Endothelial cell of umbilical vein (primary cell): ENCODE data around the gene TFCP2. TPM values are rescaled to one million over a fixed set of nuclear protein-coding genes. Genes with fewer than 3 reads are reported as not detected.

Source experiments
- BruUV-seq: library from RNA; stranded (reverse); fragments of 400-500 nt; replicated peaks from 2 replicates; lab custom pipeline; 2021; lab: Mats Ljungman, UMichigan
- CTCF ChIA-PET: fragments of 300-600, 350-600 bp; sonication (Branson Sonifier 250); formaldehyde crosslinking; loops from one replicate; lab custom pipeline; 2021; ENCODE audit warnings: antibody characterized with exemption, inconsistent platforms; lab: Charles Lee
- POLR2A ChIA-PET: fragments of 300-600, 350-600 bp; sonication (Branson Sonifier 250); formaldehyde crosslinking; loops from one replicate; lab custom pipeline; 2021; ENCODE audit warnings: antibody characterized with exemption, inconsistent platforms; lab: Charles Lee
- DNase-seq: peaks from one replicate; pipeline ENCODE4 v3.0.0-alpha.2; 2011; ENCODE audit warnings: low read depth, low spot score
- FAIRE-seq: peaks from 2 replicates; lab custom pipeline; 2011; peaks lifted over from hg19 to GRCh38; lab: Jason Lieb, UNC
- H2AFZ ChIP-seq: 2 replicates; pipeline ENCODE4 v1.6.0; 2012; ENCODE audit warnings: low read depth, low read length, control low read depth, inconsistent platforms
- H3K27ac ChIP-seq: 2 replicates; pipeline ENCODE4 v1.5.1; 2011; ENCODE audit warnings: low read depth, mild to moderate bottlenecking, control low read depth, low read length, moderate library complexity; ENCODE audit not compliant: insufficient read depth
- H3K27me3 ChIP-seq, 2 experiments: 2 replicates each; pipeline versions ENCODE4 v1.6.0 to v1.6.1; 2011; ENCODE audit warnings: low read length in 2 of 2, mixed read lengths in 1 of 2; ENCODE audit not compliant: control insufficient read depth in 2 of 2, insufficient read depth in 2 of 2
- H3K36me3 ChIP-seq, 2 experiments: 2 replicates in 1 of 2; 3 replicates in 1 of 2; pipeline ENCODE4 v1.5.1; 2011; ENCODE audit warnings: low read length in 2 of 2, mild to moderate bottlenecking in 1 of 2, moderate library complexity in 1 of 2; ENCODE audit not compliant: control insufficient read depth in 2 of 2, insufficient read depth in 2 of 2; ENCODE audit errors: extremely low read depth in 1 of 2
- H3K4me1 ChIP-seq: 3 replicates; pipeline ENCODE4 v1.5.1; 2011; ENCODE audit warnings: mild to moderate bottlenecking, low read length; ENCODE audit not compliant: control insufficient read depth, insufficient read depth; ENCODE audit errors: extremely low read depth
- H3K4me2 ChIP-seq: 2 replicates; pipeline ENCODE4 v1.6.1; 2011; ENCODE audit warnings: low read length, control low read depth, mixed read lengths; ENCODE audit not compliant: insufficient read depth
- H3K4me3 ChIP-seq, 3 experiments: fragments of 200-600 bp in 1 of 3; sonication (generic), shearing (Covaris generic) in 1 of 3; replicated peaks in 1 of 3; 2 replicates each; pipeline ENCODE4 v1.5.1; 2011 to 2016; ENCODE audit warnings: control low read depth in 3 of 3, low read length in 3 of 3, mild to moderate bottlenecking in 2 of 3, inconsistent platforms in 1 of 3, low read depth in 1 of 3, moderate library complexity in 1 of 3; ENCODE audit not compliant: insufficient read depth in 1 of 3
- H3K79me2 ChIP-seq: 2 replicates; pipeline ENCODE4 v1.6.0; 2012; ENCODE audit warnings: low read length, inconsistent platforms; ENCODE audit not compliant: control insufficient read depth, insufficient read depth
- H3K9ac ChIP-seq: replicated peaks from 2 replicates; pipeline ENCODE3; 2011; ENCODE audit warnings: low read length, control low read depth; ENCODE audit not compliant: insufficient read depth; ENCODE audit errors: extremely low read depth
- H3K9me1 ChIP-seq: replicated peaks from 3 replicates; pipeline ENCODE4 v1.6.0; 2011; ENCODE audit warnings: mild to moderate bottlenecking, low read length; ENCODE audit not compliant: control insufficient read depth, insufficient read depth; ENCODE audit errors: extremely low read depth
- H3K9me3 ChIP-seq: replicated peaks from 2 replicates; pipeline ENCODE4 v1.5.1; 2012; ENCODE audit warnings: low read length, inconsistent platforms; ENCODE audit not compliant: control insufficient read depth, insufficient read depth
- H4K20me1 ChIP-seq: replicated peaks from 2 replicates; pipeline ENCODE3; 2011; ENCODE audit warnings: mild to moderate bottlenecking, low read length; ENCODE audit not compliant: control insufficient read depth, insufficient read depth; ENCODE audit errors: extremely low read depth
- CTCF ChIP-seq, 2 donors: IDR thresholded peaks; 1 replicate in 1 of 2; 2 replicates in 1 of 2; pipeline ENCODE4 v1.5.1; 2011; ENCODE audit warnings: low read length in 2 of 2, mild to moderate bottlenecking in 2 of 2, moderate library complexity in 2 of 2, control low read depth in 1 of 2, inconsistent platforms in 1 of 2, low read depth in 1 of 2; ENCODE audit not compliant: insufficient read depth in 1 of 2; ENCODE audit errors: extremely low read depth in 1 of 2
- EZH2 ChIP-seq: IDR thresholded peaks from 2 replicates; pipeline ENCODE4 v1.6.1; 2012; ENCODE audit warnings: borderline replicate concordance, low read depth, mild to moderate bottlenecking, moderate library complexity, low read length, inconsistent platforms; ENCODE audit not compliant: severe bottlenecking
- FOS ChIP-seq: IDR thresholded peaks from 2 replicates; pipeline ENCODE4 v1.6.1; 2011; ENCODE audit warnings: mild to moderate bottlenecking, low read length, moderate library complexity, borderline replicate concordance; ENCODE audit not compliant: insufficient read depth
- GATA2 ChIP-seq: IDR thresholded peaks from 2 replicates; pipeline ENCODE4 v1.7.0; 2011; ENCODE audit warnings: low read depth, mild to moderate bottlenecking, moderate library complexity, mixed read lengths, low read length; ENCODE audit not compliant: insufficient read length, insufficient read depth
- JUN ChIP-seq: IDR thresholded peaks from 2 replicates; pipeline ENCODE4 v1.6.1; 2011; ENCODE audit warnings: borderline replicate concordance, low read depth; ENCODE audit not compliant: insufficient read length, insufficient read depth
- MAX ChIP-seq: IDR thresholded peaks from 2 replicates; pipeline ENCODE4 v1.6.1; 2011; ENCODE audit not compliant: insufficient read depth, insufficient read length
- MYC ChIP-seq: IDR thresholded peaks from one replicate; pipeline ENCODE4 v1.6.1; 2011; ENCODE audit warnings: mild to moderate bottlenecking, low read depth, low read length
- POLR2A ChIP-seq: IDR thresholded peaks from 2 replicates; pipeline ENCODE4 v1.6.1; 2012; ENCODE audit warnings: low read depth, mild to moderate bottlenecking, control low read depth, low read length
- POLR2AphosphoS5 ChIP-seq: IDR thresholded peaks from 2 replicates; pipeline ENCODE4 v1.6.1; 2012; ENCODE audit warnings: low read depth, mild to moderate bottlenecking, control low read depth, low read length, moderate library complexity; ENCODE audit not compliant: insufficient read depth
- dilution Hi-C: fragments of 300-500 bp; cut with MboI; formaldehyde crosslinking; loops from one replicate; pipeline ENCODE4 v1.15.0; 2019; ENCODE audit warnings: low sequenced_read_pairs; ENCODE audit not compliant: extremely low pct_ligation_motif_present
- intact Hi-C: fragments of 100-400 bp; cut with micrococcal nuclease; formaldehyde crosslinking; loops from one replicate; pipeline ENCODE4 v1.10.0; 2022
- polyA plus RNA-seq, 4 experiments: library from polyadenylated mRNA; depleted of rRNA in 3 of 4; stranded (reverse) in 3 of 4; unstranded in 1 of 4; fragments of >200 nt; gene quantifications; 2 replicates each; pipeline versions ENCODE4 v1.2.1 to v1.2.3, GENCODE V29; 2011 to 2012; ENCODE audit warnings: missing spikeins in 1 of 4
- total RNA-seq: library from RNA; stranded (reverse); gene quantifications from 2 replicates; pipeline ENCODE4 v1.2.3, GENCODE V29; 2021

TFCP2 gene
- total and polyA plus RNA-seq, 2 donors (not counting 3 experiments of a cell fraction or from before 2014, with no cell fraction given), result 10.2 to 28.6 TPM

- no peak for TF ChIP-seq EZH2
- TF ChIP-seq CTCF (IDR thresholded peaks at IDR 0.05; ENCODE audit: extremely low read depth in 1 of 2, insufficient read depth in 1 of 2, low read depth in 1 of 2, low read length in 2 of 2), result no peak
- no peak for TF ChIP-seq GATA2
- TF ChIP-seq JUN, result no peak
- TF ChIP-seq MAX, result no peak
- TF ChIP-seq FOS, result no peak
- TF ChIP-seq POLR2AphosphoS5, result no peak
- no peak for TF ChIP-seq POLR2A
- TF ChIP-seq MYC, result no peak
- H3K4me2 ChIP-seq, result no peak overlapping the region
- dilution Hi-C loops, result no loop called here
- no peaks in the 10 kb centered on the region for H3K9me1 ChIP-seq
- FAIRE-seq (no peak), DNase-seq (no peak)
- H3K4me3 ChIP-seq, result no peak overlapping the region
- no peak overlapping the region for H3K27ac ChIP-seq
- H4K20me1 ChIP-seq, result no peaks in the 10 kb centered on the region
- intact Hi-C loops, result no loop called here
- no peak overlapping the region for H3K9ac ChIP-seq
- H3K4me1 ChIP-seq, result no peaks in the 10 kb centered on the region
- no peaks in the 10 kb centered on the region for H3K9me3 ChIP-seq
- H3K36me3 ChIP-seq, result no peaks in the 10 kb centered on the region
- ChIA-PET CTCF (interaction anchor here (0.7 to 1.4 kb wide), 2 partner anchors 10 to 136 kb away, joined by 3 to 5 read pairs; no protein-coding TSS in a partner anchor), POLR2A (no interaction called here)
- H3K79me2 ChIP-seq, result no peaks in the 10 kb centered on the region
- H2AFZ ChIP-seq, result no peak overlapping the region
- H3K27me3 ChIP-seq, result no peaks in the 10 kb centered on the region
- BruUV-seq, result no TSS peak
These were observed 32.4 kb upstream of the TFCP2 start for GRCh38 chr12:51205350-51205749.
